Measurements from ENCODE around the gene PLCH1. TPM values are rescaled to one million over a fixed set of nuclear protein-coding genes. Genes with fewer than 3 reads are reported as not detected.
A peak's percentile ranks its signal among the peaks of the same experiment; 100 is the strongest.

The PLCH1 gene
- total RNA-seq, 1 donor from 2014 or later = 14.0 TPM

GRCh38 chr3:155594526-155595187 is 150.2 kb downstream of the PLCH1 start:
- no peak overlapping the region for H3K27ac ChIP-seq
- no peaks in the 10 kb centered on the region for H3K36me3 ChIP-seq
- DNase-seq (no peak), ATAC-seq (no peak)
- no peak overlapping the region for H3K4me3 ChIP-seq
- intact Hi-C loops (cut with DNase I) = no loop called here
- no peaks in the 10 kb centered on the region for H3K27me3 ChIP-seq (ENCODE audit: low read depth)
- TF ChIP-seq CTCF (IDR thresholded peaks at IDR 0.05) = no peak
- no peaks in the 10 kb centered on the region for H3K9me3 ChIP-seq
- H3K4me1 ChIP-seq = no peaks in the 10 kb centered on the region

GRCh38 chr3:155587581-155587980 is 157.3 kb downstream of the PLCH1 start:
- DNase-seq (no peak), ATAC-seq (no peak)
- no peak overlapping the region for H3K27ac ChIP-seq
- H3K4me1 ChIP-seq = no peaks in the 10 kb centered on the region
- TF ChIP-seq CTCF (IDR thresholded peaks at IDR 0.05) = no peak
- H3K27me3 ChIP-seq (ENCODE audit: low read depth) = no peaks in the 10 kb centered on the region
- H3K36me3 ChIP-seq = no peaks in the 10 kb centered on the region
- H3K4me3 ChIP-seq = no peak overlapping the region
- no peaks in the 10 kb centered on the region for H3K9me3 ChIP-seq
- intact Hi-C loops (cut with DNase I) = no loop called here

GRCh38 chr3:155585384-155585783 is 159.5 kb downstream of the PLCH1 start:
- no peaks in the 10 kb centered on the region for H3K36me3 ChIP-seq
- H3K27me3 ChIP-seq (ENCODE audit: low read depth) = no peaks in the 10 kb centered on the region
- intact Hi-C loops (cut with DNase I) = no loop called here
- no peaks in the 10 kb centered on the region for H3K4me1 ChIP-seq
- H3K9me3 ChIP-seq = no peaks in the 10 kb centered on the region
- DNase-seq (no peak), ATAC-seq (peak in 1 of 2 donors; percentile 24)
- no peak for TF ChIP-seq CTCF (IDR thresholded peaks at IDR 0.05)
- H3K27ac ChIP-seq = no peak overlapping the region
- H3K4me3 ChIP-seq = no peak overlapping the region

GRCh38 chr3:155581579-155581978 is 163.3 kb downstream of the PLCH1 start:
- Histone ChIP-seq H3K4me1 (no peaks in the 10 kb centered on the region), H3K4me3 (no peak overlapping the region), H3K27me3 (ENCODE audit: low read depth) (no peaks in the 10 kb centered on the region), H3K36me3 (no peaks in the 10 kb centered on the region), H3K9me3 (no peaks in the 10 kb centered on the region), H3K27ac (no peak overlapping the region)
- TF ChIP-seq CTCF (IDR thresholded peaks at IDR 0.05) = no peak
- ATAC-seq (no peak), DNase-seq (no peak)
- intact Hi-C loops (cut with DNase I) = no loop called here

GRCh38 chr3:155572085-155572484 is 172.8 kb downstream of the PLCH1 start:
- H3K4me3 ChIP-seq = no peak overlapping the region
- ATAC-seq (peak in 1 of 2 donors; percentile 75), DNase-seq (no peak)
- H3K4me1 ChIP-seq = no peaks in the 10 kb centered on the region
- intact Hi-C loops (cut with DNase I) = no loop called here
- no peaks in the 10 kb centered on the region for H3K27me3 ChIP-seq (ENCODE audit: low read depth)
- H3K36me3 ChIP-seq = no peaks in the 10 kb centered on the region
- no peak overlapping the region for H3K27ac ChIP-seq
- TF ChIP-seq CTCF (IDR thresholded peaks at IDR 0.05) = no peak
- H3K9me3 ChIP-seq = no peaks in the 10 kb centered on the region

Data from lower lobe of right lung (tissue), 2 donors.